NCI-H1417 (cell line): ENCODE results near the gene PIK3R1.
"Not testable (repeated sequence)": the region's sequence is repeated elsewhere in the genome, so short reads cannot be mapped to it uniquely, and the experiment has no call there.

Source experiments
- DNase-seq, 3 experiments: peaks; one replicate each; lab custom pipeline; 2025; lab: John Stamatoyannopoulos, UW

The PIK3R1 gene

DNA sequence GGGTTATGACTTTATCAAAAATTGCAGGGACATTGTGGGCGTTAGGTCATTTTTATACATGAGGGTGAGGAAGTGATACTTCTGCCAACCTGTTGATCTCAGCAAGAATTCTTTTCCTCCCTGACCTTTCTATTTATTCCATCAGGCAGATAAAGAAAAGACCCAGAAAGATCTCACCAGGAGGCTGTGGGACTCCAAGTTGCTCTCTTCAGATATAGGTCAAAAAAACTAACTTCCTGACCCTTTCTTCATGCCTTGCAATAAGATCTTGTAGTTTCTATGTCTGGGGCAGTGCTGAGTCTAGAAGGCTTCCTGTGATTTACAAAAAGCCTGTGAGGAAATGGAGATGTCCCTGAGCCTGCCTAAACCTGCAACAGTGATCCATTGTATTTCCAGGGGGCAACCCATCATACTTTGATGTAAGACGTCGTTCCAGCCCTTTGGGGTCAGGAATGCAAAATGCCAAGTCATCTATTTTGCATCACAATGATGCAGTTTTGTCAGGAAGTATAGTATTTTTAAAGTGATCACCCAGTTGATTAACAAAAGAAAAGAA, 22.0 kb upstream of the PIK3R1 start:
- no peak for DNase-seq

DNA sequence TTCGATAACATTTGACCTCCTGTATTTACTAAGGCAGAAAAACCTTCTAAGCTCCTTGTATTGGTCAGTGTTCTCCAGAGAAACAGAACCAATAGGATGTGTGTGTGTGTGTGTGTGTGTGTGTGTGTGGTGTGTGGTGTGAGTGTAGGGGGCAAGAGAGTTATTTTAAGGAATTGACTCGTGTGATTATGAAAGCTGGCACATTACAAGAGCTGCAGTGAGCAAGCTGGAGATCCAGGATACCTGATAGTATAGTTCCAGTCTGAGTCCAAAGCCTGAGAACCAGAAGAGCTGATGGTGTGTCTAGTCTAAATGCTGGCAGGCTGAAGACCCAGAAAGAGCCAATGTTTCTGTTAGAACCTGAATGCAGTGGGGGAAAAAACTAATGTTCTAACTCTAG, 21.2 kb upstream of the PIK3R1 start:
- DNase-seq, result no peak

- DNase-seq, result no peak
Measured at GRCh38 chr5:68195137-68195536, 20.4 kb upstream of the PIK3R1 start.

GRCh38 chr5:68196876-68197275, 18.7 kb upstream of the PIK3R1 start:
- DNase-seq, result no peak

- DNase-seq, result no peak
Measured at GRCh38 chr5:68200288-68200687, 15.3 kb upstream of the PIK3R1 start.

GRCh38 chr5:68210654-68211053, 4.9 kb upstream of the PIK3R1 start:
- not testable (repeated sequence) for DNase-seq

- DNase-seq, result peak; percentile 23 to 48 (median 41)
Measured at GRCh38 chr5:68214482-68215207, 911 bp upstream of the PIK3R1 start.

DNA sequence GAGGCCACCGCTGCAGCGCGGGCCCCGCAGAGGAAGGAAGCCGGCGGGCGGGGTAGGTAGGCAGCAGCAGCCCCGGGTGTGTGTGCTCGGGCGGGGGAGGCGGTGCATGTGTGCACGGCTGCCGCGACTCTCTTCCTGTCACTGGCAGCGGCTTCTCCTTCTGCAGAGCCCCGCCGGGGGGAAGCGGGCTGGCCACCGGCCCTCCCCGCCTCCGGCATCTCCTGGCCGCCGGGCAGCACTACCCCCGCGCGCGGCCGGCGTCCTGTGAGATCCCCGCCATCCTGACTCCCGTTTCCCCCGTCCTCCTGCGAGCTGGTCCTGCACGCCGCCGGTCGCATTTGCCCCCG, 315 bp downstream of the PIK3R1 start:
- DNase-seq, result peak; percentile 84 to 93 (median 89)

DNA sequence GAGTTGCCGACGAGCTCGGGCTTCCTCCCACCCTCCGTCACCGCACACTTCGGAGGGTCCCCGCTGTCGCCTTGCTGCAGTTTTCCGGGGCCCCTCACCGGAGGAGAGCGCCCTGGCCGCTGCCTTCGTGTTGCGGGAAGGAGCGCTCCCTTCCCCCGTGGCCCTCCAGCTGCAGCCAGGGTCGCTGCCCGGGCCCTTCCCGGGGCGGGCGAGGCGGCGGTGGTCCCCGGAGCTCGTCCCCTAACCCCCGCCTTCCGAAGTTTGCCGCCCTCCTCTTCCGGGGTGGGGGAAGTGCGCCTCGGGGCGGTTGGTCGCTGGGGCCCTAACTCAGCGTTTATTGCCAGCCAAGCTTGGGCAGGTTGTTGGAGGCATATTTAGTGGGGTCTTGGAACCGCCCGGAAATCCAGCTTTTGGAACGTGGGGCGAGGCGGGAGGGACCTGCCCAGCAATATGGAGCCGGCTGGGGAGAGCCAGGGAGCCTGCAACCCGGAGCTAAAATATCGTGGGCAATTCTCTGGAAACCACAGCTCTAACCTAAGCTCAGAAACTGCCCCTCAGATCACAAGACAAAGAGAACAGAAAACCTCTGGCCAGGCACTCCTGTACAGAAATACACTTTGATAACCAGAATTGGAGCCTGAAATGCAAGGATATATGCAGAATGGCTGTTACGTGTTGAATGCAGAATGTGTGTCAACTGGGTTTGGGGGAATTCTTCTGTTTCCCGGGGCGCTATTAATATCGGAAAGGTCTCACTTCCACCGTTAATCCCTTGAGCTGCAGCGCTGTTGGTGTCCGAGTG, 890 bp downstream of the PIK3R1 start:
- DNase-seq, result peak; percentile 50 to 77 (median 73)

DNA sequence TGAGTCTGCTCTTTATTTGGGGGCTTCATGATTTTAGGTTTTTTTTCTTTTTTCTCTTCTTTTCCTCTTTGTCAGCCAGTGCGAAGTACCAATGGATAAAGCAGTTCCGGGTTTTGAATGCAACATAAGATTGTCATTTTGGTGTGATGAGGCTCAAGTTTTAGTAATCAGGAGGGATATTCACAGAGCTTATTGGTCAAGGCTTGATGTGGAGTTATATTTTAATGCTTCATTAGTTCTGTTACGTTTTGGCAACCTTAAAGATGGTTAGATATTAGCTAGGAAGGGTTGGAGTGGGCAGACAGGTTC, 1.4 kb downstream of the PIK3R1 start:
- DNase-seq, result no peak

GRCh38 chr5:68217528-68217927, 2.0 kb downstream of the PIK3R1 start:
- peak in 1 of 3 experiments; percentile 18 for DNase-seq

GRCh38 chr5:68219161-68219816, 3.7 kb downstream of the PIK3R1 start:
- peak in 1 of 3 experiments; percentile 2 for DNase-seq

DNA sequence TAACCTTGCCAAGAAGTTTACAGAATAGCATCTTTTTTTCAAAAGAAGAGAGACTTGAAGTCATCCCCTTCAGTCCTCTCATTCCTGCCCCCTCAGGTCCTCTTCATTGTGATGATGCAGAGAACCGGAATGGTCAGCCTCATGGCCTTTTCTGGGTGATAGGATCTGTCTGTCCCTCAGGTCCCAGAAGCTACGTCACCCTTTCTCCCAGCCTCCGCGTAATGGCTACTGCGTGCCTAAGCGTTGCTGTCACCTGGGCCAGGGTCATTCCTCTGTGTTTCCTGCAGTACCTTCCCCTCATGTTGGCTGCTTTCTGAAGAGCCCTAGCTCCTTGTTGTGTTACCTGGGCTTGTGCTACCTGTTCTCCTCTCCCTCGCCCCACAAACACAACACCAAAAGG, 4.7 kb downstream of the PIK3R1 start:
- no peak for DNase-seq

- no peak for DNase-seq
Measured at GRCh38 chr5:68220914-68221313, 5.4 kb downstream of the PIK3R1 start.

- no peak for DNase-seq
Measured at GRCh38 chr5:68221488-68221887, 5.9 kb downstream of the PIK3R1 start.

DNA sequence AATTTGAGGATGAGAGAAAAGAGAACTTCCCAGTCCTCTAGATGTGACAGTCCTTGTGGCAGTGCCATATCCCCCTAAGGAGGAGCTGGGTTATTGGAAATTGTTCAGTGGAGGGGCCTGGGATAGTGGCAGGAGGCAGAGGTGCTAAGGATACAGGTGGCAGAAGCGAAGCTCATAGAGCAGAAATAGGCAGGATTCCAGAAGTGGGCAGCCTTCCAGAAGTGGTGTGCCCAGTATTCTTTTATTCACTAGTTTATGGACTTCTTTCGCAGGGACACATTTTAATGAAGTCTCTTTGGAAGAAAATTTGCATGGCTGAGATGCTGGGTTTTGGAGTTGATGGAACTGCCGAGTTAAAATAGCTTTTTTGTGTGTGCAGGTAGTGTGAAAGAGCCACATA, 6.8 kb downstream of the PIK3R1 start:
- DNase-seq, result no peak

GRCh38 chr5:68222824-68223354, 7.3 kb downstream of the PIK3R1 start:
- no peak for DNase-seq

DNA sequence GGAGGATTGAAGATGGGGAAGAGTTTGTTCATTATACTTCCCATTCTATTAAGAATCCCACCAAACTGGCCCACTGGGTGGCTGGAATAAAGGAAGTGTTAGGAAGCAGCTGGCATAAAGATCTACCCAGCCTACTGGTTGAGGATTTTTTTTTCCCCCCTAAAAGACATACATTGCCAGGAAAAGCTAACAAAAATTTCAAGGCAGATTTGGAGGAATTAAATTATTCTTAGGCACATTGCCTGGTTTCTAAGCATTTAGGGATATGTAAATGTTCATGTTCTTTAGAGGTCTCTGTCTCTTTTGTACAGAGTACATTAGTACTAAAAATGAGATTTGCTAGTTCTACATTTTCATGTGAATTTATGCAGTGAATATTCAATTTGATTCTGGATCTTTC, 8.3 kb downstream of the PIK3R1 start:
- DNase-seq, result no peak

- DNase-seq, result no peak
Measured at GRCh38 chr5:68224509-68225187, 9.1 kb downstream of the PIK3R1 start.

DNA sequence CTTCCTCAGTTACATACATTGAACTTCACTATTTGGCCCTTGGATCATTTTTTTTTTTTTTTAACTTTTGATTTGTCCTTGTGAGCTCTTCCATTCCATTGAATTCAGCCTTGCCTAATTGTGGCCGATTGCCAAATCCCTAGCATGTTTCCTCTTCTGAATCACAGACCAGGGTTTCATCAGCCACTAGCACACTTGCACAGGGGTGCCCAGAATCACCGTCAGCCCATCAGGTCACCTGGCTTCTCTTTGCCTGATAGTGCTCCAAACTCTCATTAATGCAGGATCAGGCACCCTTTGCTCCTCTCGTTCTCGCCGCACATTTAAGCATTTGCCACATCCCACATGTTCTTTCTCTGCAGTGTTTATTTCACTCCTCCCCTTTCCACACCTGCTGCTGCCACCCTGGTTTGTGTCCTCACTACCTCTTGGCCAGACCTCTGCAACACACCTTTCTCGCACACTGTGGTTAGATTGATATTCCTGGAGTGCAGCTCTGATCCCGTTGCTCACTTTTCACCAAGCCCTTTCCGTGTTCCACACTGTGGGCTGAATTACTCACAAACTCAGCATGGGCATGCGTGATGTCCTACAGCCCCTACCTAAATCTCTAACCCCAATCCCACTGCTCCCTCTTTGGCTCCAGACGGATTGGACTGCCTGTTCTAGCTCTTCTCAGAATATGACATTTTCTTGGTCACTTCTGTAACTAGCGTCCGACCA, 9.8 kb downstream of the PIK3R1 start:
- DNase-seq, result no peak

DNA sequence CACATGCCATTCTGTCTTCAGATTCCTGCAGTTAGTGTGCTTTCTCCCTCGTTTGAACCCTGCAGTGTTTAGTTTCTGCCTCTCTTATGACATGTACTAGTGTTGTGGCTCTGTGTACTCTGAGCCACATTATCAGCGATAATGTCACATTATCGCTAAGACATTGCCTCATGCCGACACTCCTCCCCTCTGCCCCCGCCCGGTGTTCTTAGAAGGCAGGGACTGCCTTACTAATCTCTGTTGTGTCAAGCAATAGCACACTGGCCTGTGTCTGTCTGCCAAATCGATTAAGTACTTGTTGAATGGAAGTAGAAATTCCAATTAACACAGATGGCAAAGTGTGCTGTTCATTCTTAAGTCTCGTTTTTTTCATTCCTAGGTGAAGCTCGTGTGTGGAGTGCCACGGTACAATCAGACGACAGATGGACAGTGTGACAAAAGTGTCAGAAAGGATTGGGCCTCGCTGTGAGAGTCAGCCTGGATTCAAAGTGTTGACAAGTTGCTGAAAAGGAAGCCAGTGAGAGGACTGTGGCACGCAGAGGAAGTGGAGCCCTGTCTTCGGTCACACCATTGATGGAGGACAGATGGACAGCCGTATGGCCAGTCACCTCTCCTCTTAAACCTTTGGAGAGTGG, 10.5 kb downstream of the PIK3R1 start:
- DNase-seq, result no peak
